AG08396 (cell line): Measurements from ENCODE around the gene HMCN2.

Experiments used
- DNase-seq: peaks from one replicate; pipeline ENCODE4 v3.0.0; 2012; ENCODE audit warnings: low spot score, mixed read lengths

Gene HMCN2

DNA sequence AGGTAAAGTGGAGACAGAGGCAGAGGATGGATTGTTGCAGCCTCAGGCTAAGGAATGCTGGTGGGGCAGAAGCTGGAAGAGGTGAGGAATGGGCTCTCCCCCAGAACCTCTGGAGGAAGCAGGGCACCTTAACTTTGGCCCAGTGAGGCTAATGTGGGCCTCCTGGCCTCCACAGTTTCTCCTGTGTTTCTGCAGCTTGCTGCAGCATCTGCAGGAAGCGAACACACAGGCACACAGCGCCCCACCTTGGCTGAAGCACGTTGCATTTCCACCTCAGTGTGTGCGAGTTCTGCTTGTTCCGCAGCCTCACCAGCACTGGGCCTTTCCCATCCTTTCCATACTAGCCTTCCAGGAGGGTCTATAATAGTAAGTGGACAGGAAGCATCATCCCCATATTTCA is 152.0 kb downstream of the HMCN2 start:
- no peak for DNase-seq

DNA sequence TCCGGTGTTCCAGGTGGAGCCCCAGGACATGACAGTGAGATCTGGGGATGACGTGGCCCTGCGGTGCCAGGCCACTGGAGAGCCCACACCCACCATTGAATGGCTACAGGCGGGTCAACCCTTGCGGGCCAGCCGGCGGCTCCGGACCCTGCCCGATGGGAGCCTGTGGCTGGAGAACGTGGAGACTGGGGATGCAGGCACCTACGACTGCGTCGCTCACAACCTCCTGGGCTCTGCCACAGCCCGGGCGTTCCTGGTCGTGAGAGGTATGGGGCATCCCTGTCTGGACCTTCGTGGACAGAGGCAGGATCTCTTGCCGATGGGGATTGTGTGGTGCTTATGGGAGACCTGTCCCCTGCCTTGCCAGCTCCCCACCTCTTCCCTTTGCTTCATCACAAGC is 153.2 kb downstream of the HMCN2 start:
- DNase-seq: no peak

DNA sequence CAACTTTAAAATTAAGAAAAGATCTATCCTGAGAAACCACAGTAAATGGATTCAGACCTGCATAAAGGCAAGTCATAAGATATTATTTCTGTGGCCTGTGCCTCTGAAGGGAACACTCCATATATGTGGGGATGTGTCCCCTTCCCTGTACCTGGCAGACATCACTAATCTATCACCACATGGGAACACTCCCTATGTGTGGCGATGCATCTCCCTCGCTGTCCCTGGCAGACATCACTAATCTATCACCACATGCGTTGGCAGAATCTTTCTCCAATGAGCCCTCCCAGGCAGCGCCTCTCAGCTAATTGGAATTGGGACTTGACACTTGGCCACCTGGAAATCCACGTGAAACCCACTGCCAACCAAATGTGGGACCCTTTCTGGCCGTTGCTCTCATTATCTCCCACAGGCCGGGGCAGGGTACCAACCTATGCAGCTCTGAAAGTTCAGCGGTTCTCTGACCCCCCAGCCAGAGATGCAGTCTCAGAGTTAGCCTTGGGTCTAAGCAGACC is 154.0 kb downstream of the HMCN2 start:
- no peak for DNase-seq

DNA sequence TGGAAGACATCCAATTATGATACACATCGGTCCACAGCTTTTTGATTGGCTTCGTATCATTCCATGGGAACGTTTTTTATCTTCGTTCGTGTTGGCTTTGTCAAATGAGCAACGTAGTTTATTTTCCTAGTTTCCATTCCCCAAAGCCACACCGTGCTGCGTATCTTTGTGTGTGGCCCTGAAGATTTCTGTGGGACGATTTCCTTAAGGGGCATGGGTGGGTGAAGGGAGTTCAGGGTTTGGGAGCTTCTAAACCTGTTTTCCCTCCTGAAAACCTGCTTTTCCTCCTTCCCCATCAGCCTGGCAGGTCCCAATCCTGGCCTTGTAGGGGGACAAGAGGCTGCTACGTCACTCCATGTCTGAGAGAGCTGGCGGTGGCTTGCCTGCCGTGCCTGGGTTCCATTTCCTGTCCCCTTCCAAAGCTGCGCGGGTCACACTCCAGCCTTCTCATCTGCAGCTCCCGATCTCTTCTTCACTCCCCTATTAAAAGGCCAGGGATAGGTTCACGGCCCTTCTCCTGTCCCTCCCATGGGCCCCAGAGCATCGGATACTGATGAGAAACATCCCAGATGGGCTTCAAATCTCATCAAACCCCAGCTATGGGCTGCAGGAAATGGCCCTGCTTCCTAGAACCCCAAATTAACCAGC is 155.7 kb downstream of the HMCN2 start:
- no peak for DNase-seq

DNA sequence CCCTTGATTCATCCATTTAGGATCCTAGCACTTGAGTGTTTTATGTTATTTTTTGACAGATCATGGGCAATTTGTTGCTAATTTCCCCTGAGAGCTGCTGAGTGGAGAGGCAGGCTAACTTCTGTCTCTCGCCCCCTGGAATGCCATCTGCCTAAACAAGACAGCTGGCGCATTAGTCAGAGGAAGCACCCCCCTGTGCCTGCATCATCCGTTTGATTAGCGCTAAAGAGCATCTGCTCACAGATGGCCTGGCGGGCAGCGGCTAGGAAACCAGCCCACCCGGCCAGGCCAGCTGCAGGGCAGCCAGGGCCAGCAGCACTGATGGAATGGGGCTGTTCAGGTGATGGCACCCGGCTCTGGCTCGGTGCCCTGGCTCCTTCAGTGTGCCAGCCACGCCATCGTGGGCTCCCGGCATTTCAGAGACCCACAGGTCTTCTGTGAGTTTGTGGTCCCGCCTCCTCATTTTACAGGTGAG is 156.3 kb downstream of the HMCN2 start:
- DNase-seq: no peak

DNA sequence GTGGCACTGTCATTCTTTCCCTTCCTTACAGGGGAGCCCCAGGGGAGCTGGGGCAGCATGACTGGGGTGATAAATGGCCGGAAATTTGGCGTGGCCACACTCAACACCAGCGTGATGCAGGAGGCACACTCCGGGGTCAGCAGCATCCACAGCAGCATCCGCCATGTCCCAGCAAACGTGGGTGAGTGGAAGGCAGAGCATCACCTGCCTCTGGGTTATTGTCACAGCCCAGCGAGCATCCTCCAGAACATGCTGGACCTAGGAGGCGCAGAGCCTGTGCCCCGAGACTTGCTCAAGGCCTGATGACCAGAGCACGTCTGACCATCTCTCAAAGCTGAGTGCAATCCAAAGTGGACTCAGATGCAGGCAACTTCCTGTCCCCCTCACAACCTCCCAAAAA is 157.0 kb downstream of the HMCN2 start:
- no peak for DNase-seq

DNA sequence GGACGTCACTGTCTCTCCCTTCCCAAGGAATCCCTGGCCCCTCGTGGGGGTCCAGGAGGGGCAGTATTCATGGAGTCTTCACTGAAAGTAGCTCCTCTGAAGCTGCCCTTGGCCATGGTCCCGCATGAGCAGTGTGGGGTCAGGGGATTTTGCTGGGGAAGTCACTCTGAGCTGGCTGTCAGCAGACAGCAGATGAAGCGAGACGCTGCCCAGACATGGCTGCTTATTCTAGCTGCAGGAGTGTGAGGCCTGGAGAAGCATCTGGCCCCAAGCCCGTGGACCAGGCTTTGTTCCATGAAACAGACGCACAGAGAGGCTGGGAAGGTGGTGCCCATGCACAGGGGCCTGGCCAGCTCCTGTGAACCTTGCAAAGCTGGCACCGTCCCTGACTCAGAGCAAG is 157.7 kb downstream of the HMCN2 start:
- peak; percentile 15 for DNase-seq

DNA sequence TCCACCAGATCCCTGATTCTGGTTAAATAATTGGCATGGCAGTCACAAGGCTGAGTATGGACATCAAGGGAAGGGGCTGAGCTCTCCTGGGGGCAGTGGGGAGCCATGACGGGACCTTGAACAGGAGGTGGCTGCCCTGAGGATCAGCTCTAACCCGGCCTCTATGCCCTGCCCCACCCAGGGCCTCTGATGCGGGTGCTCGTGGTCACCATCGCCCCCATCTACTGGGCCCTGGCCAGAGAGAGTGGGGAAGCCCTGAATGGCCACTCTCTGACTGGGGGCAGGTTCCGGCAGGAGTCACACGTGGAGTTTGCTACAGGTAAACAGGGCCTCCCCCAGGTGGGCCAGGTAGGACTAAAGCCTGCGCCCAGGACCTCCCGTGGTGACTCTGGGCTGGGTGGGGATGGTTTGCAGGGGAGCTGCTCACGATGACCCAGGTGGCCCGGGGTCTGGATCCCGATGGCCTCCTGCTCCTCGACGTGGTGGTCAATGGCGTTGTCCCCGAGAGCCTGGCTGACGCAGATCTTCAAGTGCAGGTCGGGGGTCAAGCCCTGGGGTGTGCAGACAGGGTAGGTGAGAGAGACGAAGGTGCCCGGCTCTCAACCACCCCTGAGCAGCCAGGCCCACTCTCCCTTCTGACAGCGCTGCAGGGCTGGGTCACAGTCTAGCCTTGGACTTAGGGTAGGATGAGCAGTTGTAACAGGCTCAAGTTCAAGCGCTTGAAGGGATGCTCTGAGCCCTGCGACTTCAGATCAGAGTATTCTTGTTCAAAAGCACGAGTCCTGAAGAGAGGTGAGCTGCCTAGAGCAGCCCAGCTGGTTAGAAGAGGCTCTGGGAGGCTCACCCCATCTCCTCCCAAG is 159.3 kb downstream of the HMCN2 start:
- DNase-seq: no peak

DNA sequence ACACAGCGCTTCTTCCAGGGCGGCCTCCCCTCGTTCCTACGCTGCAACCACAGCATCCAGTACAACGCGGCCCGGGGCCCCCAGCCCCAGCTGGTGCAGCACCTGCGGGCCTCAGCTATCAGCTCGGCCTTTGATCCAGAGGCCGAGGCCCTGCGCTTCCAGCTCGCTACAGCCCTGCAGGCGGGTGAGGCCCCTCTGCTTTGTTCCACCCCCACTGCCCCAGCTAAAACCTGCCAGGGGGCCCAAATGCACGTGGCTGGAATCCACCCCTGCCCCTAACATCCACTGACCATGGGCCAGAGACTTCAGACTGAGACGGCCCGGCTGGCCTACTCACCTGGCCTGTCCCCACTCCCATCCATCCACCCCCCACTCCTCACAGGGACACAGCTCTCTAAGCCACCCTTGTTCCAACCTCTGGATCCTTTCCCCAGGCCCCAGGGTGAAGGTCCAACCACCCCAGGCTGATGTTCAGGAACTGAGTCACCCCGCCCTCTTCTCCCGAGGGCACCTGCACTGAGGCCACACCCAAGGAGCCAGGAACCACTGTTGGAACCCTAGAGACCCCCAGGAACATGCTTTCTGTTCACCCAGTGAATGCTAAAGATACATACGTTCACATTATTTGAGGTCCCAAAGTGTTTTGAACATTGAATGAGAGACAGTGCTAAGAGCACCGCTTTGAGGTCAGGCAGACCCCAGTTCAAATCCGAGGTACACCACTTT is 160.3 kb downstream of the HMCN2 start:
- no peak for DNase-seq

DNA sequence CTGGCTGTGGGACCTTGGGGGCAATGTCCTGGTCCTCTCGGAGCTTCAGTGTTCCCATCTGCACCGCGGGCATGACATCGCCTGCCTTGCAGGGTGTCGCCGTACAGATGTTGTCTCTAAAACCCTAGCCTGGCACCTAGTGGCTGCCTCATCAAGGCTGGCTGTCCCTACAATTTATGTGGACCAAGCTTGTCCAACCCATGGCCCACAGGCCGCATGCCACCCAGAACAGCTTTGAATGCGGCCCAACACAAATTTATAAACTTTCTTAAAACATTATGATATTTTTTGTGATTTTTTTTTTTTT is 160.9 kb downstream of the HMCN2 start:
- DNase-seq: no peak

DNA sequence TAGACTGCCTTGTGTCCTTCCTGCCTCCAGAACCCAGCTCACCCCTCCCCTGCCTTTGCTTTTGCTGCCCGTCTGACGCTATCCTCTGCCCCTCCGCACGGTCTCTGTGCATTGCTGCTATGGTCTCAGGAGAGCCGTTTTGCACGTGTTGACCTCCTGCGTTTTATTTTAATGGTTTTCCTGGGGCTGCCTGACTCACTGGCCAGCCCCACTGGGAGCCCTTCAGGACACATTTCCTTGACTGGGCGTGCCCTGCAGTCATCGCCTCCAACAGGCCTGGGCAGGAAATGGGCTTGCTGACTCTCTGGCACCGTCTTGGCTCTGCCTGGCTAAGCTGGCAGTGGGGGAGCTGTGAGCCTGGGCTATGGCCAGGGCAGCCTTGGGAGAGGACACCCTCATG is 161.3 kb downstream of the HMCN2 start:
- no peak for DNase-seq

DNA sequence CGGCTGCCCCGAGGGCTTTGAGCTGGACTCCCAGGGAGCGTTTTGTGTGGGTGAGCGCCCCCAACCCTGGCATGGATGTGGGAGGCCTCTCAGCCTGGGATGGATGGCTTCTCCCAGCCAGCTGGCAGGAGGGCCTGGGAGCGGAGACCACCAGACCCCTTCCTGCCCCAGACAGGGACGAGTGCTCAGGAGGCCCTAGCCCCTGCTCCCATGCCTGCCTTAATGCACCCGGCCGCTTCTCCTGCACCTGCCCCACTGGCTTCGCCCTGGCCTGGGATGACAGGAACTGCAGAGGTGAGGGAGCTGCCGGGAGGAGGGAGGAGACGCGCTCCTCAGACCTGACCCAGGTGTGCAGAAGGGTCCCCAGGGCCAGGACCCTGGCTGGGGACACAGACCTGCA is 161.8 kb downstream of the HMCN2 start:
- DNase-seq: no peak

DNA sequence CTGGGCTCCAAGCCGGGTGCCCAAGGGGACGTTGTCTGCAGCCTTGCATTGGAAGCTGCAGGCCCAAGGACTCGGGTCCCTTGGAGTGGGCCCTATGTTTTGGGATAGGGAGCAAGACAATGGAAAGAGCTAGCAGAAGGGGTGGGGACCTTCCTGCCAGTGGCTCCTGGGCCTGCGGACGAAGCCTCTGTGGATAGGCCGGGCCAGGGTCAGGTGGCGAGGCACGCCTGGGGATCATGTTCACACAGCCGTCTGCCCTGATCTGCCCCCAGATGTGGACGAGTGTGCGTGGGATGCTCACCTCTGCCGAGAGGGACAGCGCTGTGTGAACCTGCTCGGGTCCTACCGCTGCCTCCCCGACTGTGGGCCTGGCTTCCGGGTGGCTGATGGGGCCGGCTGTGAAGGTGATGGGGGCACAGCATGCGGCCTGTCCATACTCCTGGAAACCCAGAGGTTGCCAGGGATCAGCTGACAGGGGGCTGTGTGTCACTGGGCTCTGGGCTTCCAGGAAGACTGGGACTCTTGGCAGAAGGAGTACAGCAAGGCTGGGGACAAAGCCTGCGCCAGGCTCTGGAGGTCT is 162.6 kb downstream of the HMCN2 start:
- no peak for DNase-seq

DNA sequence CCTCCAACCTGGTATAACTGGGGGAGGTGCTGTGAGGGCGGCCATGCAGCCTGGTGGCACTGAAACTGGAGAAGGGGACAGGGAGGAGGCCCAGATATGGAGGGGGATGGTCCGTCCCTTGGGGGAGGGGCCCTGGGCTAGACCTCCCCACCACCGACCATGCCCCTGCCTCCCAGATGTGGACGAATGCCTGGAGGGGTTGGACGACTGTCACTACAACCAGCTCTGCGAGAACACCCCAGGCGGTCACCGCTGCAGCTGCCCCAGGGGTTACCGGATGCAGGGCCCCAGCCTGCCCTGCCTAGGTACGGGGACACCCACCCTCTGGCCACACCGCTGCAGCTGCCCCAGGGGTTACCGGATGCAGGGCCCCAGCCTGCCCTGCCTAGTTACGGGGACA is 163.8 kb downstream of the HMCN2 start:
- DNase-seq: no peak

DNA sequence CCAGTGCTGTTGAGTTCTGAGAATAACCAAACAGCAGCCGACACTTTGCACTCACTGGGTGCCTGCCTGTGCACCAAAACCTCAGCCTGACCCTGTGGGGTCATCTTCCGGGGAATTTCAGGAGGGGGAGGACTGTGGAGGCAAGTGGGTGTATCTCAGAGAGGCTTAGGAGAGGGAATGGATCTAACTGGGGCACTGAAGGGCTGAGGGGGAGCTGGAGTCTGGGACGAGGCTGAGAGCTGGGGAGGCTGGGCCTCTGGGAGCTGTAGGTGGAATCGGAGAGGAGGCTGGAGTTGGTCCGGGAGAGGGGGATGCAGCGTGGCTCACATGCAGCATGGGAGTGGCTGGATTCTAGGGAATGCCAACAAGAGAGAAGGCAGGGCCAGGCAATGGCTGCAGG is 164.3 kb downstream of the HMCN2 start:
- DNase-seq: no peak

DNA sequence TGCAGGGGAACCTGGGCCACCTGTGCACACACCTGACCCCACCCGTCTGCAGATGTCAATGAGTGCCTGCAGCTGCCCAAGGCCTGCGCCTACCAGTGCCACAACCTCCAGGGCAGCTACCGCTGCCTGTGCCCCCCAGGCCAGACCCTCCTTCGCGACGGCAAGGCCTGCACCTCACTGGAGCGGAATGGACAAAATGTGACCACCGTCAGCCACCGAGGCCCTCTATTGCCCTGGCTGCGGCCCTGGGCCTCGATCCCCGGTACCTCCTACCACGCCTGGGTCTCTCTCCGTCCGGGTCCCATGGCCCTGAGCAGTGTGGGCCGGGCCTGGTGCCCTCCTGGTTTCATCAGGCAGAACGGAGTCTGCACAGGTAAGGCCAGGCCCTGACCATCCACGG is 164.7 kb downstream of the HMCN2 start:
- DNase-seq: no peak

DNA sequence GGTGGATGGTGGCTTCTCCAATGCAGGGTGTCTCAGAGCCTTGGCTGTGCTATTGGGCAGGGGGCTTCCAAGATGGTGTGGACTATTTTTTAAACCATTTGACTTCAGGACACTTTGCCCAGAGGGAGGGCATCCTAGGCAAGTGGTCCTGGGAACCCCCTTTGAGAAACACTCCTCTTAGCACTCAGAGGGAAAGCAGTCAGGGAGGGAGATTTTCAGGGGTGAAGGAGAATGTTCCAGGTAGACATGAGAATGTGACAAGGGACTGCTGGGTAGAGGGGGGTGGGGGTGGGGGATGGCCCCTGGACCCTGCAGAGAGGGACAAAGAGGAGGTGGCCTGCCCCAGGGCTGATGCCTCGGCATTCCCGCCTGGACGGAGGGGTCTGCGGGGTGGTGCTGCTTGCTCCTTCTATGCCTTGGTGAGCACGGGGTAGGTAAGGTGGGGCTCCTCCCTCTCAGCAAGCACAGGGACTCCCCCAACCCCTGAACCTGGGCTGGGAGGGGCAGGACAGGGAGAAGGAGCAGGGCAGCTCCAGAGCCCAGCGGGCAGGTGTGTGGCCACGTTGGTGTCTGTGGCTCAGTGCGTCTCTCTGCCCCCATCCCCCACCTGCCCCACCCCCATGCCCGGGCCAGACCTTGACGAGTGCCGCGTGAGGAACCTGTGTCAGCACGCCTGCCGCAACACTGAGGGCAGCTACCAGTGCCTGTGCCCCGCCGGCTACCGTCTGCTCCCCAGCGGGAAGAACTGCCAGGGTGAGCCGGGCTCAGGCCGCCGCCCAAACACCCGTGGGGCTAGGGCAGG is 165.4 kb downstream of the HMCN2 start:
- no peak for DNase-seq

DNA sequence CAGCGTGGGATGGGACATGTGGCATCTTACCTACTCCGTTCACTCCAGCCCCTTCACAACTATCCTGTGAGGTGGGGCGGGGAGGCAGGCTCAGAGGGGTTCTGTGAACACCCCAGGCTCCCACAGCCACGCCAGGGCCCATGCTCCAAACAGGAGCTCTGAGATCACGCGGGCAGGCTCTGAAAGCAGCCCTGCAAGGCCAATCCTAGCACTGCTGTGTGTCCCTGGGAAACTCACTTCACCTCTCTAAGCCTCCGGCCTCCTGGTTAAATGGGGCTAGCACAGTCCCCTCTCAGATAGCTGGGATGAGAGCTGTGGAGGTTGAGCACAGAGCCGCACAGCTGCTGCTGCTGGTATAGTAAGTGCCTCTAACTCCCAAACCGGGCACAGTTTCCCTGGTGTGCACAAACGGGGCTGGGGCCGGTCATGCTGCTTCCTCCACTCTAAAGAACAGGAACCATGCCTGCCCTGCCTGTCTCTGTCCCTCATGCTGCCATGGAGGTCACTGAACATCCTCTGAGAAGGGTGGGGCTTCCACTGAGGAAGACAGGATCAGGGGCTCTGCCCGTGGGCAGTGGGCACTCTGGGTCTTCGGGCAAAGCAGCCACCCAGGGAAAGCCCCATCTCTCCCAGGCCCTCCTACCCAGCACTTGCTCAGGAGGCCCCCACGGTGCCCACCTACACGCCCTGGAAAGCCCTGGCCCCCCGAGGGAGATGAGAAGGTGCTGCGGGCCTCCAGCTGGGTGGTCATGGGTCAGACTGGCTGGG is 166.2 kb downstream of the HMCN2 start:
- no peak for DNase-seq

DNA sequence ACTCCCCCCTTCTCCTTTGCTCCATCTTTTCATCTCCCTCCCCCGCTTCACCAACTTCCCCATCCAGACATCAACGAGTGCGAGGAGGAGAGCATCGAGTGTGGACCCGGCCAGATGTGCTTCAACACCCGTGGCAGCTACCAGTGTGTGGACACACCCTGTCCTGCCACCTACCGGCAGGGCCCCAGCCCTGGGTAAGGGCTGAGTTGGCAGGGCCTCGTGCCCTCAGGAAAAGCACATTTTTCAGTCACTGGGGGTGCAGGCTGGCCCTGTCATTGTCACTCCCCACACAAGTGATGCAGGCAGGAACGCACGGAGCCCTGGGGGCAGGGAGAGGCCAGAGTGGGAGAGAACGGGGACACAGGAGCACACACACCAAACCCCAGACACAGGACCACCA is 166.8 kb downstream of the HMCN2 start:
- no peak for DNase-seq

DNA sequence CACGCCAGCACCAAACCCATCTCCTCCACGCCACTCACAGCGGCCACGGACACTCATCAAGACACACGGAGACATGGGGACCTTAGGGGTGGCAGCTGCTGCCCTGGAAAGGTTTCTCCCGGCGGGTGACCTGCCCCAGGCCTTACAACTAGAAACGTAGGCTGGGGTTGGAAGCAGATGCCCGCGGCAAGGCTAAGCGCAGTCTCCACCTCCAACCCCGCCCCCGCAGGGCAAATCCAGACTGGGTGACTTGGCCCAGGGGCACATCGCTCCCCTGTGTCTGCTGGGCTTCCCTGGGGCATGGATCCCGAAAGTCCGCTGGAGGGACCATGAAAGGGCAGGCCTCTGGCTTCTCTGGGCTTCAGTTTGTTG is 167.2 kb downstream of the HMCN2 start:
- no peak for DNase-seq
